Vagina (tissue), 2 donors: ENCODE measurements around the gene CNIH3.

Source experiments
- POLR2A ChIP-seq, 2 donors: fragments of 450-650 bp; IDR thresholded peaks; one replicate each; pipeline ENCODE4 v1.6.1; 2017; ENCODE audit warnings: antibody characterized with exemption in 2 of 2, mild to moderate bottlenecking in 2 of 2, moderate library complexity in 2 of 2
- TF ChIP-seq, protein P1 (sequence below), 3 experiments: fragments of 450-650 bp in 2 of 3; fragments of 200-600 bp in 1 of 3; sonication (generic) in 1 of 3; IDR thresholded peaks; one replicate each; pipeline ENCODE4 v1.5.1; 2017 to 2019; ENCODE audit warnings: antibody characterized with exemption in 3 of 3, mild to moderate bottlenecking in 2 of 3, moderate library complexity in 2 of 3

DNA sequence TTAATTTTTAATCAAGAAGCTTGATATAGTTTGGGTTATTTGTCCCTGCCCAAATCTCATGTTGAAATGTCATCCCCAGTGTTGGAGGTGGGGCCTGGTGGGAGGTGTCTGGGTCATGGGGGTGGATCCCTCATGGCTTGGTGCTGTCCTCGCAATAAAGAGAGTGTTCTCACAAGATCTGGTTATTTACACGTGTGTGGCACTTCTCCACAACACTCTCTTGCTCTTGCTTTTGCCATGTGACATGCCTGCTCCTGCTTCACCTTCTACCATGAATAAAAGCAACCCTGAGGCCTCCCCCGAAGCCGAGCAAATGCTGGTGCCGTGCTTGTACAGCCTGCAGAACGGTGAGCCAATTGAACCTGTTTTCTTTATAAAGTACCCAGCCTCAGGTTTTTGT lies 2.6 kb upstream of the CNIH3 start:
- TF ChIP-seq, protein P1, sequence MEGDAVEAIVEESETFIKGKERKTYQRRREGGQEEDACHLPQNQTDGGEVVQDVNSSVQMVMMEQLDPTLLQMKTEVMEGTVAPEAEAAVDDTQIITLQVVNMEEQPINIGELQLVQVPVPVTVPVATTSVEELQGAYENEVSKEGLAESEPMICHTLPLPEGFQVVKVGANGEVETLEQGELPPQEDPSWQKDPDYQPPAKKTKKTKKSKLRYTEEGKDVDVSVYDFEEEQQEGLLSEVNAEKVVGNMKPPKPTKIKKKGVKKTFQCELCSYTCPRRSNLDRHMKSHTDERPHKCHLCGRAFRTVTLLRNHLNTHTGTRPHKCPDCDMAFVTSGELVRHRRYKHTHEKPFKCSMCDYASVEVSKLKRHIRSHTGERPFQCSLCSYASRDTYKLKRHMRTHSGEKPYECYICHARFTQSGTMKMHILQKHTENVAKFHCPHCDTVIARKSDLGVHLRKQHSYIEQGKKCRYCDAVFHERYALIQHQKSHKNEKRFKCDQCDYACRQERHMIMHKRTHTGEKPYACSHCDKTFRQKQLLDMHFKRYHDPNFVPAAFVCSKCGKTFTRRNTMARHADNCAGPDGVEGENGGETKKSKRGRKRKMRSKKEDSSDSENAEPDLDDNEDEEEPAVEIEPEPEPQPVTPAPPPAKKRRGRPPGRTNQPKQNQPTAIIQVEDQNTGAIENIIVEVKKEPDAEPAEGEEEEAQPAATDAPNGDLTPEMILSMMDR (IDR thresholded peaks at IDR 0.05): no peak
- TF ChIP-seq POLR2A (IDR thresholded peaks at IDR 0.05): no peak
